ENCODE data around the gene C16orf89.

DNA sequence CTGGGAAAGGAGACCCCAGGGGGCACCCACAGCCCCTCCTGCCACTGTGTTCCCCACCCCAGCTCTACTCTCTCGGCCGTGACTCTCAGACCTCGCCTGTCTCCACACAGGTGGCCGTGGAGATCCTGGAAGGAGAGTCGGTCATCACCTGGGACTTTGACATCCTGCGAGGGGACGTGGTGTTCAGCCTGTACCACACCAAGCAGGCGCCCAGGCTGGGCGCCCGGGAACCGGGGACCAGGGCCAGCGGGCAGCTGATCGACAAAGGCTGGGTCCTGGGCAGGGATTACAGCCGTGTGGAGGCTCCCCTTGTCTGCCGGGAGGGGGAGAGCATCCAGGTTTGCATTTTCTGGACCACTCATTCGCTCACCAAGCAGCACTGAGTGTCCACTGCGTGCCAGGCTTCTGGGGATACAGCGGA is 57.4 kb downstream of the C16orf89 start:
- TF ChIP-seq, protein P1, sequence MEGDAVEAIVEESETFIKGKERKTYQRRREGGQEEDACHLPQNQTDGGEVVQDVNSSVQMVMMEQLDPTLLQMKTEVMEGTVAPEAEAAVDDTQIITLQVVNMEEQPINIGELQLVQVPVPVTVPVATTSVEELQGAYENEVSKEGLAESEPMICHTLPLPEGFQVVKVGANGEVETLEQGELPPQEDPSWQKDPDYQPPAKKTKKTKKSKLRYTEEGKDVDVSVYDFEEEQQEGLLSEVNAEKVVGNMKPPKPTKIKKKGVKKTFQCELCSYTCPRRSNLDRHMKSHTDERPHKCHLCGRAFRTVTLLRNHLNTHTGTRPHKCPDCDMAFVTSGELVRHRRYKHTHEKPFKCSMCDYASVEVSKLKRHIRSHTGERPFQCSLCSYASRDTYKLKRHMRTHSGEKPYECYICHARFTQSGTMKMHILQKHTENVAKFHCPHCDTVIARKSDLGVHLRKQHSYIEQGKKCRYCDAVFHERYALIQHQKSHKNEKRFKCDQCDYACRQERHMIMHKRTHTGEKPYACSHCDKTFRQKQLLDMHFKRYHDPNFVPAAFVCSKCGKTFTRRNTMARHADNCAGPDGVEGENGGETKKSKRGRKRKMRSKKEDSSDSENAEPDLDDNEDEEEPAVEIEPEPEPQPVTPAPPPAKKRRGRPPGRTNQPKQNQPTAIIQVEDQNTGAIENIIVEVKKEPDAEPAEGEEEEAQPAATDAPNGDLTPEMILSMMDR (IDR thresholded peaks at IDR 0.05), result no peak
- no peak for TF ChIP-seq POLR2A (IDR thresholded peaks at IDR 0.05)

Data from body of pancreas (tissue), 4 donors.